Activated B cell treated with CpG ODN at 0.5 μM for 24 hours (primary cell): ENCODE results near the gene CREB3L4. TPM values are rescaled to one million over a fixed set of nuclear protein-coding genes. Genes with fewer than 3 reads are reported as not detected.
A peak's percentile ranks its signal among the peaks of the same experiment; 100 is the strongest.

Experiments used
- ATAC-seq: fragments of 200-7000 bp; cut with Tn5 transposase; one replicate; pipeline ENCODE4 v1.10.0; 2021; ENCODE audit warnings: low read depth, mild to moderate bottlenecking, moderate library complexity
- CTCF ChIA-PET: fragments of 350-600 bp; sonication (Branson Sonifier 250); formaldehyde crosslinking; loops from one replicate; lab custom pipeline; 2021; ENCODE audit warnings: antibody characterized with exemption; lab: Charles Lee
- POLR2A ChIA-PET: fragments of 350-600 bp; sonication (Branson Sonifier 250); formaldehyde crosslinking; loops from one replicate; lab custom pipeline; 2021; ENCODE audit warnings: antibody characterized with exemption; lab: Charles Lee
- DNase-seq: peaks from one replicate; pipeline ENCODE4 v3.0.0; 2022
- H3K27ac Mint-ChIP-seq: one replicate; pipeline ENCODE4 v1.8.0; 2020; ENCODE audit warnings: mixed read lengths
- H3K27me3 Mint-ChIP-seq: one replicate; pipeline ENCODE4 v1.8.0; 2021; ENCODE audit warnings: mixed read lengths
- H3K36me3 Mint-ChIP-seq: one replicate; pipeline ENCODE4 v1.8.0; 2021; ENCODE audit warnings: low read depth, mixed read lengths
- H3K4me1 Mint-ChIP-seq: one replicate; pipeline ENCODE4 v1.8.0; 2021; ENCODE audit warnings: mixed read lengths
- H3K4me3 Mint-ChIP-seq: one replicate; pipeline ENCODE4 v1.8.0; 2020; ENCODE audit warnings: mild to moderate bottlenecking, mixed read lengths
- H3K9me3 Mint-ChIP-seq: one replicate; pipeline ENCODE4 v1.8.0; 2020; ENCODE audit warnings: mixed read lengths
- CTCF ChIP-seq: fragments of 200-600 bp; IDR thresholded peaks from one replicate; pipeline ENCODE4 v1.8.0; 2022; ENCODE audit warnings: antibody characterized with exemption, mild to moderate bottlenecking
- intact Hi-C: fragments of 100-400 bp; cut with micrococcal nuclease; formaldehyde crosslinking; loops from one replicate; pipeline ENCODE4 v1.15.1; 2024
- total RNA-seq: library from RNA; stranded (reverse); gene quantifications from 2 replicates; pipeline ENCODE4 v1.2.3, GENCODE V29; 2022

The CREB3L4 gene
- total RNA-seq, 1 donor from 2014 or later: 9.4 TPM

GRCh38 chr1:153945795-153946621 is 21.7 kb upstream of the CREB3L4 start:
- Mint-ChIP-seq H3K9me3 (no peaks in the 10 kb centered on the region), H3K4me3 (peak overlapping the region; percentile 90), H3K27me3 (no peaks in the 10 kb centered on the region), H3K4me1 (peaks cover 69% of the 10 kb centered on the region), H3K36me3 (peaks cover 80% of the 10 kb centered on the region), H3K27ac (peak overlapping the region; percentile 96)
- DNase-seq (peak; percentile 91), ATAC-seq (peak; percentile 71)
- intact Hi-C loops: loop anchor here (1.0 to 5.0 kb wide), 11 partner anchors 12 to 661 kb away; partner anchors contain the start of genes ADAR, CREB3L4, CRTC2 and HAX1
- no peak for TF ChIP-seq CTCF
- POLR2A ChIA-PET: interaction anchor here (0.6 to 5.8 kb wide), 44 partner anchors 9 to 1742 kb away, joined by 3 to 234 read pairs (median 8); partner anchors contain the start of genes ATP8B2, CHTOP, CREB3L4 and CRTC2
- CTCF ChIA-PET: interaction anchor here (1.0 to 4.0 kb wide), 16 partner anchors 11 to 149 kb away, joined by 3 to 46 read pairs (median 6); partner anchors contain the start of genes CREB3L4, GATAD2B, JTB and RAB13

GRCh38 chr1:153946622-153947241 is 21.0 kb upstream of the CREB3L4 start, which contains the start of gene DENND4B:
Gene DENND4B (minus strand): TSS chr1:153946718. CDS start chr1:153944374, 2,344 bp downstream.
- intact Hi-C loops: loop anchor here (1.0 to 5.0 kb wide), 9 partner anchors 12 to 661 kb away; partner anchors contain the start of genes ADAR, CREB3L4, CRTC2 and HAX1
- peak within 1 kb of the TSS; percentile 90 for H3K4me3 Mint-ChIP-seq
- ChIA-PET POLR2A (interaction anchor here (0.6 to 5.8 kb wide), 40 partner anchors 9 to 1741 kb away, joined by 3 to 234 read pairs (median 8); partner anchors contain the start of genes ATP8B2, CHTOP, CREB3L4 and CRTC2), CTCF (interaction anchor here (0.6 to 4.0 kb wide), 15 partner anchors 9 to 275 kb away, joined by 3 to 46 read pairs (median 6); partner anchors contain the start of genes CREB3L4, GATAD2B, JTB and RAB13)
- no peaks in the 10 kb centered on the region for H3K9me3 Mint-ChIP-seq
- H3K36me3 Mint-ChIP-seq: peaks cover 80% of the 10 kb centered on the region
- peak within 1 kb of the TSS; percentile 96 for H3K27ac Mint-ChIP-seq
- peaks cover 71% of the 10 kb centered on the region for H3K4me1 Mint-ChIP-seq
- H3K27me3 Mint-ChIP-seq: no peaks in the 10 kb centered on the region
- no peak for TF ChIP-seq CTCF
- DNase-seq (peak; percentile 74), ATAC-seq (peak; percentile 54)

GRCh38 chr1:153951183-153951582 is 16.5 kb upstream of the CREB3L4 start:
- Mint-ChIP-seq H3K4me3 (no peak overlapping the region), H3K4me1 (peaks cover 72% of the 10 kb centered on the region), H3K36me3 (peaks cover 82% of the 10 kb centered on the region), H3K27ac (peak overlapping the region; percentile 6), H3K27me3 (no peaks in the 10 kb centered on the region), H3K9me3 (no peaks in the 10 kb centered on the region)
- POLR2A ChIA-PET: interaction anchor here (1.0 to 2.6 kb wide), 3 partner anchors 16 to 28 kb away, joined by 4 to 14 read pairs (median 8); partner anchors contain the start of genes CREB3L4, GATAD2B and JTB
- CTCF ChIA-PET: interaction anchor here (0.8 kb wide), 1 partner anchor 124 kb away, joined by 3 read pairs; no protein-coding TSS in a partner anchor
- no peak for TF ChIP-seq CTCF
- intact Hi-C loops: no loop called here
- DNase-seq: no peak
- ATAC-seq: no peak

- ATAC-seq: no peak
- no peak for TF ChIP-seq CTCF
- no peak for DNase-seq
- no peaks in the 10 kb centered on the region for H3K27me3 Mint-ChIP-seq
- H3K4me1 Mint-ChIP-seq: peaks cover 76% of the 10 kb centered on the region
- H3K27ac Mint-ChIP-seq: no peak overlapping the region
- ChIA-PET POLR2A (no interaction called here), CTCF (no interaction called here)
- no peaks in the 10 kb centered on the region for H3K9me3 Mint-ChIP-seq
- peaks cover 82% of the 10 kb centered on the region for H3K36me3 Mint-ChIP-seq
- intact Hi-C loops: no loop called here
- H3K4me3 Mint-ChIP-seq: no peak overlapping the region
Observed at GRCh38 chr1:153951801-153952200, 15.9 kb upstream of the CREB3L4 start.
